Endothelial cell of umbilical vein (primary cell): Measurements from ENCODE around the gene AGAP2. TPM values are rescaled to one million over a fixed set of nuclear protein-coding genes. Genes with fewer than 3 reads are reported as not detected.

Experiments
- BruUV-seq: library from RNA; stranded (reverse); fragments of 400-500 nt; replicated peaks from 2 replicates; lab custom pipeline; 2021; lab: Mats Ljungman, UMichigan
- CTCF ChIA-PET: fragments of 300-600, 350-600 bp; sonication (Branson Sonifier 250); formaldehyde crosslinking; loops from one replicate; lab custom pipeline; 2021; ENCODE audit warnings: antibody characterized with exemption, inconsistent platforms; lab: Charles Lee
- POLR2A ChIA-PET: fragments of 300-600, 350-600 bp; sonication (Branson Sonifier 250); formaldehyde crosslinking; loops from one replicate; lab custom pipeline; 2021; ENCODE audit warnings: antibody characterized with exemption, inconsistent platforms; lab: Charles Lee
- DNase-seq: peaks from one replicate; pipeline ENCODE4 v3.0.0-alpha.2; 2011; ENCODE audit warnings: low read depth, low spot score
- FAIRE-seq: peaks from 2 replicates; lab custom pipeline; 2011; peaks lifted over from hg19 to GRCh38; lab: Jason Lieb, UNC
- H2AFZ ChIP-seq: 2 replicates; pipeline ENCODE4 v1.6.0; 2012; ENCODE audit warnings: low read depth, low read length, control low read depth, inconsistent platforms
- H3K27ac ChIP-seq: 2 replicates; pipeline ENCODE4 v1.5.1; 2011; ENCODE audit warnings: low read depth, mild to moderate bottlenecking, control low read depth, low read length, moderate library complexity; ENCODE audit not compliant: insufficient read depth
- H3K27me3 ChIP-seq, 2 experiments: 2 replicates each; pipeline versions ENCODE4 v1.6.0 to v1.6.1; 2011; ENCODE audit warnings: low read length in 2 of 2, mixed read lengths in 1 of 2; ENCODE audit not compliant: control insufficient read depth in 2 of 2, insufficient read depth in 2 of 2
- H3K36me3 ChIP-seq, 2 experiments: 2 replicates in 1 of 2; 3 replicates in 1 of 2; pipeline ENCODE4 v1.5.1; 2011; ENCODE audit warnings: low read length in 2 of 2, mild to moderate bottlenecking in 1 of 2, moderate library complexity in 1 of 2; ENCODE audit not compliant: control insufficient read depth in 2 of 2, insufficient read depth in 2 of 2; ENCODE audit errors: extremely low read depth in 1 of 2
- H3K4me1 ChIP-seq: 3 replicates; pipeline ENCODE4 v1.5.1; 2011; ENCODE audit warnings: mild to moderate bottlenecking, low read length; ENCODE audit not compliant: control insufficient read depth, insufficient read depth; ENCODE audit errors: extremely low read depth
- H3K4me2 ChIP-seq: 2 replicates; pipeline ENCODE4 v1.6.1; 2011; ENCODE audit warnings: low read length, control low read depth, mixed read lengths; ENCODE audit not compliant: insufficient read depth
- H3K4me3 ChIP-seq, 3 experiments: fragments of 200-600 bp in 1 of 3; sonication (generic), shearing (Covaris generic) in 1 of 3; replicated peaks in 1 of 3; 2 replicates each; pipeline ENCODE4 v1.5.1; 2011 to 2016; ENCODE audit warnings: control low read depth in 3 of 3, low read length in 3 of 3, mild to moderate bottlenecking in 2 of 3, inconsistent platforms in 1 of 3, low read depth in 1 of 3, moderate library complexity in 1 of 3; ENCODE audit not compliant: insufficient read depth in 1 of 3
- H3K79me2 ChIP-seq: 2 replicates; pipeline ENCODE4 v1.6.0; 2012; ENCODE audit warnings: low read length, inconsistent platforms; ENCODE audit not compliant: control insufficient read depth, insufficient read depth
- H3K9ac ChIP-seq: replicated peaks from 2 replicates; pipeline ENCODE3; 2011; ENCODE audit warnings: low read length, control low read depth; ENCODE audit not compliant: insufficient read depth; ENCODE audit errors: extremely low read depth
- H3K9me1 ChIP-seq: replicated peaks from 3 replicates; pipeline ENCODE4 v1.6.0; 2011; ENCODE audit warnings: mild to moderate bottlenecking, low read length; ENCODE audit not compliant: control insufficient read depth, insufficient read depth; ENCODE audit errors: extremely low read depth
- H3K9me3 ChIP-seq: replicated peaks from 2 replicates; pipeline ENCODE4 v1.5.1; 2012; ENCODE audit warnings: low read length, inconsistent platforms; ENCODE audit not compliant: control insufficient read depth, insufficient read depth
- H4K20me1 ChIP-seq: replicated peaks from 2 replicates; pipeline ENCODE3; 2011; ENCODE audit warnings: mild to moderate bottlenecking, low read length; ENCODE audit not compliant: control insufficient read depth, insufficient read depth; ENCODE audit errors: extremely low read depth
- CTCF ChIP-seq, 2 donors: IDR thresholded peaks; 1 replicate in 1 of 2; 2 replicates in 1 of 2; pipeline ENCODE4 v1.5.1; 2011; ENCODE audit warnings: low read length in 2 of 2, mild to moderate bottlenecking in 2 of 2, moderate library complexity in 2 of 2, control low read depth in 1 of 2, inconsistent platforms in 1 of 2, low read depth in 1 of 2; ENCODE audit not compliant: insufficient read depth in 1 of 2; ENCODE audit errors: extremely low read depth in 1 of 2
- EZH2 ChIP-seq: IDR thresholded peaks from 2 replicates; pipeline ENCODE4 v1.6.1; 2012; ENCODE audit warnings: borderline replicate concordance, low read depth, mild to moderate bottlenecking, moderate library complexity, low read length, inconsistent platforms; ENCODE audit not compliant: severe bottlenecking
- FOS ChIP-seq: IDR thresholded peaks from 2 replicates; pipeline ENCODE4 v1.6.1; 2011; ENCODE audit warnings: mild to moderate bottlenecking, low read length, moderate library complexity, borderline replicate concordance; ENCODE audit not compliant: insufficient read depth
- GATA2 ChIP-seq: IDR thresholded peaks from 2 replicates; pipeline ENCODE4 v1.7.0; 2011; ENCODE audit warnings: low read depth, mild to moderate bottlenecking, moderate library complexity, mixed read lengths, low read length; ENCODE audit not compliant: insufficient read length, insufficient read depth
- JUN ChIP-seq: IDR thresholded peaks from 2 replicates; pipeline ENCODE4 v1.6.1; 2011; ENCODE audit warnings: borderline replicate concordance, low read depth; ENCODE audit not compliant: insufficient read length, insufficient read depth
- MAX ChIP-seq: IDR thresholded peaks from 2 replicates; pipeline ENCODE4 v1.6.1; 2011; ENCODE audit not compliant: insufficient read depth, insufficient read length
- MYC ChIP-seq: IDR thresholded peaks from one replicate; pipeline ENCODE4 v1.6.1; 2011; ENCODE audit warnings: mild to moderate bottlenecking, low read depth, low read length
- POLR2A ChIP-seq: IDR thresholded peaks from 2 replicates; pipeline ENCODE4 v1.6.1; 2012; ENCODE audit warnings: low read depth, mild to moderate bottlenecking, control low read depth, low read length
- POLR2AphosphoS5 ChIP-seq: IDR thresholded peaks from 2 replicates; pipeline ENCODE4 v1.6.1; 2012; ENCODE audit warnings: low read depth, mild to moderate bottlenecking, control low read depth, low read length, moderate library complexity; ENCODE audit not compliant: insufficient read depth
- dilution Hi-C: fragments of 300-500 bp; cut with MboI; formaldehyde crosslinking; loops from one replicate; pipeline ENCODE4 v1.15.0; 2019; ENCODE audit warnings: low sequenced_read_pairs; ENCODE audit not compliant: extremely low pct_ligation_motif_present
- intact Hi-C: fragments of 100-400 bp; cut with micrococcal nuclease; formaldehyde crosslinking; loops from one replicate; pipeline ENCODE4 v1.10.0; 2022
- polyA plus RNA-seq, 4 experiments: library from polyadenylated mRNA; depleted of rRNA in 3 of 4; stranded (reverse) in 3 of 4; unstranded in 1 of 4; fragments of >200 nt; gene quantifications; 2 replicates each; pipeline versions ENCODE4 v1.2.1 to v1.2.3, GENCODE V29; 2011 to 2012; ENCODE audit warnings: missing spikeins in 1 of 4
- total RNA-seq: library from RNA; stranded (reverse); gene quantifications from 2 replicates; pipeline ENCODE4 v1.2.3, GENCODE V29; 2021

The AGAP2 gene
- total and polyA plus RNA-seq, 2 donors (not counting 3 experiments of a cell fraction or from before 2014, with no cell fraction given): 0.04 to 0.24 TPM

DNA sequence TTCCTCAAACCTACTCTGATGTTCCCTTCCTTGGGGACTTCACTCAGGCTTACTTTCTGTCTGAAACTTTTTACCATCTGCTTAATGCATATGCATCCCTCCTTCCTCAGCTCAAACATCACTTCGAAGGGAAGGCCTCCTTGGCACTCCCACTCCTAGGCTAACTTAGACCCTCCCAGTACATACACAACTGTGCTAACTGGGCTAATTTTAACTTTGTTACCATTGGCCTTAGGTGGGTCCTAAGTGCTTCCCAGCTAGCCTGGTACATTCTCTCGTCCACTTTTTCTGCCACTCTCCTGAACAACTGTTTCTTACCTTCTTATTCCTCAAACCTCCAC, 37.7 kb upstream of the AGAP2 start:
- dilution Hi-C loops (no loop called here), intact Hi-C loops (no loop called here)
- H3K27ac ChIP-seq: no peak overlapping the region
- FAIRE-seq: no peak
- peaks cover 9% of the 10 kb centered on the region for H3K4me1 ChIP-seq
- no peaks in the 10 kb centered on the region for H4K20me1 ChIP-seq
- no TSS peak for BruUV-seq
- no peak overlapping the region for H2AFZ ChIP-seq
- no peak for DNase-seq
- no peaks in the 10 kb centered on the region for H3K27me3 ChIP-seq
- no peak overlapping the region for H3K9ac ChIP-seq
- H3K4me2 ChIP-seq: no peak overlapping the region
- H3K9me1 ChIP-seq: no peaks in the 10 kb centered on the region
- no peak for TF ChIP-seq POLR2AphosphoS5
- TF ChIP-seq EZH2: no peak
- TF ChIP-seq CTCF (IDR thresholded peaks at IDR 0.05; ENCODE audit: extremely low read depth in 1 of 2, insufficient read depth in 1 of 2, low read depth in 1 of 2, low read length in 2 of 2): no peak
- TF ChIP-seq GATA2: no peak
- no peak for TF ChIP-seq MAX
- TF ChIP-seq MYC: no peak
- TF ChIP-seq POLR2A: no peak
- TF ChIP-seq FOS: no peak
- no peak for TF ChIP-seq JUN
- peaks cover 0 to 3% of the 10 kb centered on the region in 2 experiments for H3K36me3 ChIP-seq
- ChIA-PET CTCF (interaction anchor here (3.0 kb wide), 1 partner anchor 19 kb away, joined by 7 read pairs; no protein-coding TSS in a partner anchor), POLR2A (no interaction called here)
- no peak overlapping the region for H3K4me3 ChIP-seq
- H3K79me2 ChIP-seq: peaks cover 2% of the 10 kb centered on the region
- no peaks in the 10 kb centered on the region for H3K9me3 ChIP-seq
